GM12874 (cell line): ENCODE measurements around the gene COMTD1.

Experiments used
- TF ChIP-seq, protein P1 (sequence below): IDR thresholded peaks from 2 replicates; pipeline ENCODE4 v1.5.1; 2011; ENCODE audit warnings: low read depth, mild to moderate bottlenecking, control low read depth, low read length, moderate library complexity; ENCODE audit not compliant: insufficient read depth

Gene COMTD1

DNA sequence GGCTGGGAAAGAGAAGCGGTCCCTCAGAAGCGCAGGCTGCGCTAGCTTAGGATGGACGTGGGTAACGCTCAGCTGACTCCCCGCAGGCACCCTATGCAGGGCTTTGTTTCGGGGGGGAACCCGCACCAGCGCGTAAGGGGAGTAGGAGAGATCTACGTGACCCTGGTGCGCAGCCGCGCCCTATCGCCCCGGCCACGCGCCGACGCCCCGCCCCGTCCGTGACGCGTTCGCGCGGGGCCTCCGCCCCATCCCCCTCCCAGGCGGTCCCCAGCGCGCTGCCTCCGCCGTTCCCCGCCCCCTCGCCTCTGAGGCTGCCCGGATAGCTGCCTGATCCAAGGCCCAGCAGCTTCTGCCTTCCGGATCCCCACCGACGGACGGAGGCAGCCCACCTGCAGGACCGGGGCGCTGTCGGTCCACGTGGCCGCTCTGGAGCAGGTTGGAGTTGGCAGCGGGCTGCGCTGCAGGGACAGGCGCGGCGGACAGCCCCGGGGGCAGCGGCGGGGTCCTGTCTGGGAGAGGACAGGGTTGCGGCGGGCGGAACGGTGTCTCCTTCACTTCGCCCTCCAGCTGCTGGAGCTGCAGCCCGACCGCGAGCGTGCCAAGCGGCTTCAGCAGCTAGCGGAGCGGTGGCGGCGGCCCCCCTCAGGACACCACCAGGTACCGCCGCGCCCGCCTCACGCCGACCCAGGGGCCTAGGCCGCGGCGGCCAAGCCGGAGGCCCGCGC lies 25.3 kb downstream of the COMTD1 start, which contains the start of gene VDAC2:
Gene VDAC2 (plus strand): TSS at position 515 of the 725 bp plus-strand sequence. CDS start 363 bp downstream, outside the sequence.
- TF ChIP-seq, protein P1, sequence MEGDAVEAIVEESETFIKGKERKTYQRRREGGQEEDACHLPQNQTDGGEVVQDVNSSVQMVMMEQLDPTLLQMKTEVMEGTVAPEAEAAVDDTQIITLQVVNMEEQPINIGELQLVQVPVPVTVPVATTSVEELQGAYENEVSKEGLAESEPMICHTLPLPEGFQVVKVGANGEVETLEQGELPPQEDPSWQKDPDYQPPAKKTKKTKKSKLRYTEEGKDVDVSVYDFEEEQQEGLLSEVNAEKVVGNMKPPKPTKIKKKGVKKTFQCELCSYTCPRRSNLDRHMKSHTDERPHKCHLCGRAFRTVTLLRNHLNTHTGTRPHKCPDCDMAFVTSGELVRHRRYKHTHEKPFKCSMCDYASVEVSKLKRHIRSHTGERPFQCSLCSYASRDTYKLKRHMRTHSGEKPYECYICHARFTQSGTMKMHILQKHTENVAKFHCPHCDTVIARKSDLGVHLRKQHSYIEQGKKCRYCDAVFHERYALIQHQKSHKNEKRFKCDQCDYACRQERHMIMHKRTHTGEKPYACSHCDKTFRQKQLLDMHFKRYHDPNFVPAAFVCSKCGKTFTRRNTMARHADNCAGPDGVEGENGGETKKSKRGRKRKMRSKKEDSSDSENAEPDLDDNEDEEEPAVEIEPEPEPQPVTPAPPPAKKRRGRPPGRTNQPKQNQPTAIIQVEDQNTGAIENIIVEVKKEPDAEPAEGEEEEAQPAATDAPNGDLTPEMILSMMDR = no peak

DNA sequence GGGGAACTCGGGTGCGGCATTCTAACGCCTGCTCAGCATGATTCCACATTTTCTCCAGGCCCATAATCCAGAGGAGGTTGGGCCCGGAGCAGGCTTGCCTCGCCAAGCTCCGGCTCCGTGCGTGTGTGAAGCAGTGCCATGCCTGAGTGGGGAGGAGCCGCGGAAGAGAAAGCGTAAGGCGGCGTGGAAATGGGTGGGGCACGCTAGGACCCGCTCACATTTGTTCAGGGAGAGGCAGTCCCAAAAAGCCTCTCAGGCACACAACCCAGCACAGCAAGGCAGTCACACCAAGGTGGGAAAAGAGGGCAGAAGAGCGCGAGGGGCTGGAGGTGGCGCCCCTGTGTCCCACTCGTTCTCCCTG lies 25.9 kb downstream of the COMTD1 start:
- TF ChIP-seq, protein P1 = no peak

DNA sequence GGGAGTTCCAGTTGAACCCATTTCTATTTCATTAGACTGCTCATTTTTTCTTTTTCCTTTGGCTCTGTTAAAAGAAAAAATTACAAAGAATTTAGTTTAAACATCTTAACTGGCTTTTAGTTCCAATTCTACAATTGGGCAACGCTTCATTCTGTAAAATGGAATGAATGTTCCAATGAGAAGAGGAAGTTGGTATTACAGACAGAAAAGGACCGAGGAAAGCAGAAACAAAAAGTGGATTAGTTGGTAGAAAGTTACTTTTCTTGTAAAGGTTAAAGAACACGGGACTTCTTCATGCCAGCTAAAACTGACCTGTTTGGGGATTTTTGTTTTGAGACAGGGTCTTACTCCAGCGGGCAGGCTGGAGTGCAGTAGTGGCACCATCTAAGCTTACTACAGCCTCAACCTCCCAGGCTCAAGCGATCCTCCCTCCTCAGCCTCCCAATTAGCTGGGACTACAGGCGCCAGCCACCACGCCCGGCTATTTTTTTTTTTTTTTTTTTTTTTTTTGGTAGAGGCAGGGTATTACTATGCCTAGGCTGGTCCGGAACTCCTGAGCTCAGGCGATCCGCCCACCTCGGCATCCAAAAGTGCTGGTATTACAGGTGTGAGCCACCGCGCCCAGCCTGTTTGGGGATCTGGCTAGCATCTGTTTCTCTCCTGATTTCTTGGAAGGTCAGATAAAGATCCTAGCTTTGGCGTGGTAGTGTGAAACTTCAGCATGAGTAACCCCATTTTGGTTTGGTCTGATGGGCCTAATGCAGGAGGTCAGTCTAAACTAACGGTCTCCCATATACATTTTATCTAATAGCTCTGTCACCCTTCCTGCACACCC lies 26.5 kb downstream of the COMTD1 start:
- TF ChIP-seq, protein P1 = no peak

DNA sequence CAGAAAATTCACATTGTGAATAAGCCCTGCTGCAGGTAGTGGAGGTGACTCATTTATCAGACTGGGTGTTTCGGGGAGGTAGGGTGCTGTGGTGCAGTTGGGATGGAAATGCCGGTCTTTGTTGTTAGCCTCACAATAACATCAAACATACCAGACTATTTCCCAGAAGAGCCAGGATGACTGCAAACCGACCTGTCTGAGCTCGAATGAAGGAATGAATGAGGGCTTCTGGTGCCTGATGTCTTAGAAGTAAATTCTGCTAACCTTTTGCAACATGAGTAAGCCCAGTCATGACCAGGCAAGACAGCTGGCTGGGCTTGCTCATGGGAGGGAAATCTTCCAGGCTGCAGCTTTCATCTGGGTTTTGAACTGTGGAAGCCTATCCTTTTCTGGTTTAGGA lies 27.6 kb downstream of the COMTD1 start:
- TF ChIP-seq, protein P1 = no peak

DNA sequence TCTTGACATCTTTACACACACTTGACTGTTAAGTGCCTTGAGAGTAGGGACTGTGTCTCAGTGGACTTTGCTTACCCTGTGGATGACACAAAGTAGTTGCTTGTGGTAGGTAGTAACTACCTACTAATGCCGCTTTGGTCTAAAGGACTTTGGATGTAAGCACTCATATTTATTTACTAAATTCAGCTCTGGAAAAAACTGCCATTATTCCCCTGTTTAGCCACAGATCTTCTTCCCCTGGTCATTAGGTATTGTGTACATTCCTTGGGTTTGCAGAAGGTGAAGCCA lies 28.0 kb downstream of the COMTD1 start:
- TF ChIP-seq, protein P1 = no peak

DNA sequence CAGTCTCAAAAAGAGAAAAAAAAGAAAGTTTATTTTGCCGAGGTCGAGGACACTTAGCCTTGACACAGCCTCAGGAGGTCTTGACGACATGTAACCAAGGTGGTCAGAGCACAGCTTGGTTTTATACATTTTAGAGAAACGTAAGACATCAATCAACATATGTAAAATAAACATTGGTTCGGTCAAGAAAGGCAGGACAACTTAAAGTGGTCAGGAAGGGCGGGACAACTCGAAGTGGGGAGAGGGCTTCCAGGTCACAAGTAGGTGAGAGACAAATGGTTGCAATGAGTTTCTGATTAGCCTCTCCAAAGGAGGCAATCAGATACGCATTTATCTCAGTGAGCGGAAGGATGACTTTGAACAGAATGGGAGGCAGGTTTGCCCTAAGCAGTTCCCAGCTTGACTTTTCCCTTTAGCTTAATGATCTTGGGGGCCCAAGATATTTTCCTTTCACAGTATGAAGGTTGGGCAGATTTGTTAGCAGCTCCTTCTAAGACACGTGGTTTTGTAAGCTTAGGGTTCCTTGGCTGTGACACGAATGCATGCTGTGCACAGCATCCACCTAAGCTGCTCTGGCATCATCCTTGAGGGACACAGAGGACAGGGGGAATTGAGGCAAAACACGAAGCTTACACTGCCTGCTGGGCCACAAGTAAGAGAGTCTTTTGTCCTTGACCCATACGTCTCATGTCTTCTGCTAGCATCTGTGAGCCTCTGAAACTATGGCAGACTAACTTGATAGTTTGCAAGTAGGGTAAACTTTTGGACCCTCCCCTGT lies 28.5 kb downstream of the COMTD1 start:
- TF ChIP-seq, protein P1 = no peak

DNA sequence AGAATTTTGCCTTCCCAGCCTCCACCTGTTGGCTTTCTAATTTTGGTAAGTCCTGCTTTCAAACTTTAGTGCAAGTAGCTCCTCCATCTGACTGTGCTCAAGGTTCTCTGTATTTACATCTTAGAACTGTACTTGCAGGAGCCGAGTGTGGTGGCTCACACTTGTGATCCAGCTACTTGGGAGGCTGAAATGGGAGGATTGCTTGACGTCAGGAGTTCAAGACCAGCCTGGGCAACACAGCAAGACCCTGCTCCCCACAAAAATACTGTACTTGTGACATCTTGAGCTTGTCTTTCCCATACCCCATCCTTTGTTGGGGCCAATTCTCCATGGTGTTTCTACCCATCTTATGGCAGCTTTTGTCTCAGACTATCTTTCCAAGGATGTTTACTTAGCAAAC lies 29.8 kb downstream of the COMTD1 start:
- TF ChIP-seq, protein P1 = no peak
